Transverse colon (tissue), 4 donors: Measurements from ENCODE around the gene ZNF79. TPM values are rescaled to one million over a fixed set of nuclear protein-coding genes. Genes with fewer than 3 reads are reported as not detected.

Experiments
- DNase-seq: peaks from one replicate; pipeline ENCODE4 v3.0.0-alpha.2; 2019
- H3K27ac ChIP-seq, 4 donors: fragments of 200-600 bp; sonication (generic); 2 replicates each; pipeline ENCODE4 v1.5.1; 2016 to 2018; ENCODE audit warnings: inconsistent platforms in 4 of 4
- H3K27me3 ChIP-seq: fragments of 200-600 bp; sonication (generic); 2 replicates; pipeline ENCODE4 v1.5.1; 2017; ENCODE audit warnings: inconsistent platforms
- H3K36me3 ChIP-seq, 4 donors: fragments of 200-600 bp; sonication (generic); 2 replicates each; pipeline ENCODE4 v1.5.1; 2017 to 2019; ENCODE audit warnings: inconsistent platforms in 4 of 4
- H3K4me1 ChIP-seq, 4 donors: fragments of 200-600 bp; sonication (generic); 2 replicates each; pipeline ENCODE4 v1.5.1; 2017 to 2020; ENCODE audit warnings: inconsistent platforms in 4 of 4
- H3K4me3 ChIP-seq, 4 donors: fragments of 200-600 bp; sonication (generic); 1 replicate in 1 of 4; 2 replicates in 3 of 4; pipeline versions ENCODE4 v1.5.1 to v1.6.1; 2017 to 2019; ENCODE audit warnings: inconsistent platforms in 4 of 4
- H3K9me3 ChIP-seq, 2 donors: fragments of 200-600 bp; sonication (generic); 2 replicates each; pipeline ENCODE4 v1.5.1; 2017 to 2019; ENCODE audit warnings: inconsistent platforms in 2 of 2
- EP300 ChIP-seq: sonication (generic); formaldehyde crosslinking; IDR thresholded peaks from one replicate; pipeline ENCODE4 v1.6.1; 2017; ENCODE audit warnings: antibody characterized with exemption, low read depth
- POLR2A ChIP-seq: fragments of 450-650 bp; IDR thresholded peaks from one replicate; pipeline ENCODE4 v1.6.1; 2016; ENCODE audit warnings: antibody characterized with exemption, mild to moderate bottlenecking, moderate library complexity
- POLR2AphosphoS5 ChIP-seq, 3 donors: sonication (generic); formaldehyde crosslinking; IDR thresholded peaks; one replicate each; pipeline ENCODE4 v1.6.1; 2016; ENCODE audit warnings: antibody characterized with exemption in 3 of 3
- WGBS, 2 donors: methylation state at CpG; one replicate each; pipeline ENCODE4 v1.1.5; 2018; ENCODE audit warnings: low coverage in 1 of 2; 5-methylcytosine and 5-hydroxymethylcytosine counted together
- in situ Hi-C, 4 donors: fragments of 200-750 bp; cut with MboI; loops; one replicate each; pipeline versions ENCODE4 v1.15.0 to v1.15.1; 2017; ENCODE audit warnings: low sequenced_read_pairs in 3 of 4, low pct_ligation_motif_present in 1 of 4, low pct_unique_long_range_greater_than_20kb in 1 of 4
- intact Hi-C: fragments of 100-400 bp; cut with DNase I; formaldehyde crosslinking; loops from one replicate; pipeline ENCODE4 v1.15.1; 2023; ENCODE audit warnings: low total_unique reads
- total RNA-seq, 4 donors: library from RNA; depleted of rRNA; stranded (reverse); fragments of >200 nt; gene quantifications; one replicate each; pipeline ENCODE4 v1.1.0, GENCODE V29; 2016
- TF ChIP-seq, protein P1 (sequence below), 5 experiments: fragments of 200-600 bp in 3 of 5; fragments of 450-650 bp in 2 of 5; sonication (generic) in 3 of 5; IDR thresholded peaks; 1 replicate in 2 of 5; 2 replicates in 3 of 5; pipeline ENCODE4 v1.5.1; 2016 to 2017; ENCODE audit warnings: antibody characterized with exemption in 5 of 5, inconsistent platforms in 3 of 5, mild to moderate bottlenecking in 2 of 5, moderate library complexity in 1 of 5

ZNF79 gene
- total RNA-seq, 4 donors from 2014 or later: 9.4 to 12.3 (median 11.3) TPM

DNA sequence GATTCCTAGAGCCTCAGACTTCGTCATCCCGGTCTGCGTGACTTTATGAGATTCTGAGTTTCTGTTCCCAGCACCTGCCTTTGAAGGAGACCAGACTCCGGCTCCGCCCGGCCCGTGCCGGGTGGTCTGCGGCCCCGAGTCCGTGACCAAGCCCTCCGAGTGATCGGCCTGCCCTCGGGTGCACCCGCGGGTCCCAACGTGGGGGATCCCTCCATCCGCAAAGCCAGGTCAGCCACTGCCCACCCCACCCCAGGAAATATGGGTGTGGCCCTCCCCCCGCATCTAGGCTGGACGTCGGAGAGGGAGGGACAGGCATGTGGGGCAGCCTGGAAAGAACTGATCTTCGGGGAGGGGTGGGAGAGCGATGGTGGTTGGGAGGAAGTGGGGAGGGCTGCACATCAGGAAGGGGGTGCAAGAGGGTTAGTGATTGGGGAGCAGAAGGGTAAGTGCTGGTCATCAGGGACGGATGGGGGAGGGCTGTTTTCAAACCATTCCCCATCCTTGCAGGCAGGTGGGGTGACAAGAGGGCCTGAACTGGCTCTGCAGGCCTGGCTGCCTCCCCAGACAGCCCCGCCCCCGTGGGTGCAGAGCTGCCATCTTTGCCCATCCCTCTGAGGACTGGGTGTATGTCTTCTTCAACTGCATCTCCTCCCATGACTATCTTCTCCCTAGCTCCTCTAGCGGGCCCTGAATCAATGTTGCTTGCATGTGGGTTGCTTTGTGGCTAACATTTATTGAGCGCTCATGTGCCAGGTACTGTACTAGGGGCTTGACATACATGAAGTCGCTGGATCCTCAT, 27.9 kb downstream of the ZNF79 start:
- intact Hi-C loops: loop anchor here (2.0 kb wide), 1 partner anchor 55 kb away; the partner anchor contains the start of gene SLC2A8
- Histone ChIP-seq H3K4me1 (peaks cover 20 to 41% (median 35%) of the 10 kb centered on the region in 4 donors), H3K27ac (peak overlapping the region; percentile 94 to 98 (median 94)), H3K27me3 (no peaks in the 10 kb centered on the region), H3K36me3 (peaks cover 0 to 28% (median 4%) of the 10 kb centered on the region in 4 donors), H3K4me3 (peak overlapping the region; percentile 61 to 72 (median 66)), H3K9me3 (no peaks in the 10 kb centered on the region)
- in situ Hi-C loops: no loop called here
- TF ChIP-seq POLR2A (no peak), POLR2AphosphoS5 (IDR thresholded peaks at IDR 0.05) (no peak)
- 7% methylated on average over 29 of the region's 29 CpGs; no CpG with 5 or more reads in 1 of the 2 donors for WGBS, 2 donors
- DNase-seq: peak; percentile 58

DNA sequence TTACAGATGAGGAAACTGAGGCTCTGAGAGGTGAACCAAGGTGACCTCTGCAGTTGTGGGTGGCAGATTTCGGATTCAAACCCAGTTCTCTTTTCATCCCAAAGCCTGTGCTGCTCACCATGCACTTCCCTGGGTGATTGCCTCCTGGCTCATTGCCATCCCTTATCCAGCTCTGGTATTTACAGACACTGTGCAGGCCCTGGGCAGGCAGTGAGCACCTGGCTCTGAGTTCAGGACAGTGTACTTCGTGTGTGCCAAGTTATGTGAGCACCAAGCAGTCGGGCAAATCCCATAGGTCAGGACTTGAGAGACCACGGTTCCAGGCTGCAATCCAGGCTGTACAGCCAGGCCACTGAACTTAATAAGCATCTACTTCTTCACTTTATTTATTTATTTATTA, 28.5 kb downstream of the ZNF79 start:
- Histone ChIP-seq H3K9me3 (no peaks in the 10 kb centered on the region), H3K27me3 (no peaks in the 10 kb centered on the region), H3K27ac (peak overlapping the region; percentile 94 to 98 (median 94)), H3K36me3 (peaks cover 0 to 22% (median 5%) of the 10 kb centered on the region in 4 donors), H3K4me1 (peaks cover 20 to 41% (median 35%) of the 10 kb centered on the region in 4 donors), H3K4me3 (peak overlapping the region in 1 of 4 donors; percentile 61)
- intact Hi-C loops (loop anchor here (2.0 kb wide), 1 partner anchor 56 kb away; the partner anchor contains the start of gene SLC2A8), in situ Hi-C loops (no loop called here)
- 0 to 39% methylated on average over 1 to 4 of the region's 4 CpGs for WGBS, 2 donors
- DNase-seq: peak; percentile 85
- TF ChIP-seq, protein P1, sequence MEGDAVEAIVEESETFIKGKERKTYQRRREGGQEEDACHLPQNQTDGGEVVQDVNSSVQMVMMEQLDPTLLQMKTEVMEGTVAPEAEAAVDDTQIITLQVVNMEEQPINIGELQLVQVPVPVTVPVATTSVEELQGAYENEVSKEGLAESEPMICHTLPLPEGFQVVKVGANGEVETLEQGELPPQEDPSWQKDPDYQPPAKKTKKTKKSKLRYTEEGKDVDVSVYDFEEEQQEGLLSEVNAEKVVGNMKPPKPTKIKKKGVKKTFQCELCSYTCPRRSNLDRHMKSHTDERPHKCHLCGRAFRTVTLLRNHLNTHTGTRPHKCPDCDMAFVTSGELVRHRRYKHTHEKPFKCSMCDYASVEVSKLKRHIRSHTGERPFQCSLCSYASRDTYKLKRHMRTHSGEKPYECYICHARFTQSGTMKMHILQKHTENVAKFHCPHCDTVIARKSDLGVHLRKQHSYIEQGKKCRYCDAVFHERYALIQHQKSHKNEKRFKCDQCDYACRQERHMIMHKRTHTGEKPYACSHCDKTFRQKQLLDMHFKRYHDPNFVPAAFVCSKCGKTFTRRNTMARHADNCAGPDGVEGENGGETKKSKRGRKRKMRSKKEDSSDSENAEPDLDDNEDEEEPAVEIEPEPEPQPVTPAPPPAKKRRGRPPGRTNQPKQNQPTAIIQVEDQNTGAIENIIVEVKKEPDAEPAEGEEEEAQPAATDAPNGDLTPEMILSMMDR (IDR thresholded peaks at IDR 0.05): no peak
- TF ChIP-seq EP300: no peak
- no peak for TF ChIP-seq POLR2A
- TF ChIP-seq POLR2AphosphoS5 (IDR thresholded peaks at IDR 0.05): peak; percentile 52 to 74 (median 56)

DNA sequence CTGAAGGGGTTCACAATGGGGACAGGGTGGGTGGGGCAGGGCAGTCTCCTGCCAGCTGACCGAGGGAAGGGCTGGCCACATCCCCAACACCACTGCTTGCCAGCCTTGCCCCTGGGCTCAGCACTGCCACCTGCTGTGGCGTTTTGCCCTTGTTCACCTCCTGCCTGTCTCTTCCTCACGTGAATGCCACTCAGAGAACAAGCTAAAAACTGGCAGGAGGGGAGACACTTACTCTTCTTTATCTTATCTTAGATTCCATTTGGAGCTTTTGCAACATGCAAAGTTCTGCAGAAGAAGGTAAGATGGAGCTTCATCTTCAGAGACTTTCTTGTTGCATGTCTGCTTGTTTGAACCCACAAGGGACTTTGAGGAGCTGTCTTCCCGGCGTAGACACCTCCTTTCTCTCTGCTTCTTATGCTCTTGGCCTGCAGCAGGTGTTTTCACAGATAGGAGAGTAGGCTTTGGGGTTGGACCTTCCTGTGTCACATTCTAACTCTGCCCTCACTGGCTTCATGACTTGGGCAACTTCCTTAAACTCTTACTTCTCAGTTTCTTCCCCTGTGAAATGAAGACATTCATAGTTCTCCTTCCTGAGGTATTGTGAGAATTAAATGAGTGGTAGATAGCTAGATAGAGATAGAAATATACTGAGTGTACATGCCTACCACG, 31.3 kb downstream of the ZNF79 start:
- peaks cover 0 to 18% (median 8%) of the 10 kb centered on the region in 4 donors for H3K36me3 ChIP-seq
- 51 to 69% methylated on average over 5 to 6 of the region's 6 CpGs for WGBS, 2 donors
- no peaks in the 10 kb centered on the region for H3K9me3 ChIP-seq
- H3K4me3 ChIP-seq: no peak overlapping the region
- no peak for TF ChIP-seq POLR2A
- no peak for TF ChIP-seq POLR2AphosphoS5 (IDR thresholded peaks at IDR 0.05)
- TF ChIP-seq, protein P1 (IDR thresholded peaks at IDR 0.05): peak; percentile 24 to 51 (median 33)
- peaks cover 11 to 22% (median 21%) of the 10 kb centered on the region in 4 donors for H3K4me1 ChIP-seq
- in situ Hi-C loops (no loop called here), intact Hi-C loops (no loop called here)
- peak; percentile 47 for DNase-seq
- H3K27ac ChIP-seq: peak overlapping the region in 1 of 4 donors; percentile 28
- H3K27me3 ChIP-seq: no peaks in the 10 kb centered on the region

DNA sequence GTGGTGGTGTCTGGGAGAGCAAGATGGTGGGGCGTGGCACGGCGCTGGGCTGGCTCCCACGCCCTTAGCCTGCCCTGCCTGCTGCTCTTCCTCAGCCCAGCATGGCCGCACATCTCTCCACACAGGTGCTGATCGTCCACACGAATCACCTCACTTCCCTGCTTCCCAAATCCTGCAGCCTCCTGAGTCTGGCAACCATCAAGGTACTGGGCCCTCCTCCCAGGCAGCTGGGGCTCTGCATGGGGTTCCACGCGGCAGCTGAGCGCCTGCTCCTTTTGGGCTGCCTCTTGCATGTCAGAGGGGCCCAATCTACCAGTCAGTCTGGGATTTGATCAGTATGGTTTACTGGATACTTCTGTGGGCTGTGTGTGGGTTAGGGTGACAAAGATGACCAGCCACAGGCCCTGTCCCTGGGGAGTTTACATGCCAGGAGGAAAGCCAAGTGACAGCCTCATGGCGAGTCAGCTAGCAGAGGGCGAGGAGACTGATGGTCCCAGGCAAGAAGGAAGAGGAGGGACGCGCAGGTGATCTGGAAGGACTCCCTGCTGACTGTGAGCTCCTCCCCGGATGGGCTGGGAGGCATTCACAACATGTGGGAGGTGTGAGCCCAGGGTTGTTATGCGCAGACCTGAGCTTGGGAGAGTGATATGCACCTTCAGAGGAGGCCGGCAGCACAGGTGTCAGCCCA, 33.2 kb downstream of the ZNF79 start:
- no peak overlapping the region for H3K27ac ChIP-seq
- WGBS, 2 donors: 86 to 89% methylated on average over 6 to 17 of the region's 17 CpGs
- in situ Hi-C loops (no loop called here), intact Hi-C loops (no loop called here)
- H3K4me3 ChIP-seq: no peak overlapping the region
- DNase-seq: no peak
- peaks cover 7 to 16% (median 14%) of the 10 kb centered on the region in 4 donors for H3K4me1 ChIP-seq
- H3K27me3 ChIP-seq: no peaks in the 10 kb centered on the region
- H3K36me3 ChIP-seq: peaks cover 0 to 33% (median 18%) of the 10 kb centered on the region in 4 donors
- no peaks in the 10 kb centered on the region for H3K9me3 ChIP-seq
- no peak for TF ChIP-seq POLR2AphosphoS5 (IDR thresholded peaks at IDR 0.05)
- no peak for TF ChIP-seq POLR2A
- TF ChIP-seq EP300: no peak
- TF ChIP-seq, protein P1 (IDR thresholded peaks at IDR 0.05): no peak
